ENCODE measurements around the gene MAST4.

The MAST4 gene

GRCh38 chr5:66840511-66841013 is 244.4 kb downstream of the MAST4 start:
- Histone ChIP-seq H3K4me1 (ENCODE audit: control insufficient read depth, insufficient read depth, low read length) (no peaks in the 10 kb centered on the region), H3K27ac (ENCODE audit: extremely low read depth, low read depth, low read length) (no peak overlapping the region), H3K36me3 (ENCODE audit: control insufficient read depth in 2 of 2, insufficient read depth in 1 of 2, low read length in 2 of 2) (no peaks in the 10 kb centered on the region), H3K4me3 (ENCODE audit: low read depth, low read length) (no peak overlapping the region), H3K9me3 (ENCODE audit: control insufficient read depth, insufficient read depth, low read depth, low read length) (no peaks in the 10 kb centered on the region)
- TF ChIP-seq ZNF398 (tag by site-specific recombination; IDR thresholded peaks at IDR 0.05) (0 out of 2 replicates have a peak, but pooled peaks have one; percentile 12), ZSCAN4 (tag by site-specific recombination; IDR thresholded peaks at IDR 0.05) (no peak)
- CTCF ChIA-PET: interaction anchor here (0.6 to 0.8 kb wide), 2 partner anchors 26 to 652 kb away, joined by 3 read pairs; no protein-coding TSS in a partner anchor
- POLR2A ChIA-PET: no interaction called here

GRCh38 chr5:66841264-66841663 is 245.1 kb downstream of the MAST4 start:
- CTCF ChIA-PET: interaction anchor here (0.7 kb wide), 1 partner anchor 23 kb away, joined by 3 read pairs; no protein-coding TSS in a partner anchor
- Histone ChIP-seq H3K36me3 (ENCODE audit: control insufficient read depth in 2 of 2, insufficient read depth in 1 of 2, low read length in 2 of 2) (no peaks in the 10 kb centered on the region), H3K9me3 (ENCODE audit: control insufficient read depth, insufficient read depth, low read depth, low read length) (no peaks in the 10 kb centered on the region), H3K4me1 (ENCODE audit: control insufficient read depth, insufficient read depth, low read length) (no peaks in the 10 kb centered on the region), H3K4me3 (ENCODE audit: low read depth, low read length) (no peak overlapping the region), H3K27ac (ENCODE audit: extremely low read depth, low read depth, low read length) (no peak overlapping the region)
- POLR2A ChIA-PET: no interaction called here
- TF ChIP-seq WT1 (tag by site-specific recombination; IDR thresholded peaks at IDR 0.05) (no peak), ZNF18 (tag by site-specific recombination; IDR thresholded peaks at IDR 0.05) (no peak), ZNF785 (tag by site-specific recombination; IDR thresholded peaks at IDR 0.05) (no peak), ZNF248 (tag by site-specific recombination; IDR thresholded peaks at IDR 0.05) (no peak), ZEB2 (tag by site-specific recombination; IDR thresholded peaks at IDR 0.05) (no peak), ZNF664 (tag by site-specific recombination; IDR thresholded peaks at IDR 0.05) (no peak), PRDM4 (tag by site-specific recombination; IDR thresholded peaks at IDR 0.05) (no peak), KLF1 (tag by site-specific recombination; IDR thresholded peaks at IDR 0.05) (no peak), ATF2 (tag by site-specific recombination; IDR thresholded peaks at IDR 0.05; ENCODE audit: low read depth) (no peak)

GRCh38 chr5:66842540-66842939 is 246.3 kb downstream of the MAST4 start:
- no peaks in the 10 kb centered on the region for H3K36me3 ChIP-seq (ENCODE audit: control insufficient read depth in 2 of 2, insufficient read depth in 1 of 2, low read length in 2 of 2)
- H3K9me3 ChIP-seq (ENCODE audit: control insufficient read depth, insufficient read depth, low read depth, low read length): no peaks in the 10 kb centered on the region
- H3K4me3 ChIP-seq (ENCODE audit: low read depth, low read length): no peak overlapping the region
- ChIA-PET POLR2A (no interaction called here), CTCF (no interaction called here)
- H3K27ac ChIP-seq (ENCODE audit: extremely low read depth, low read depth, low read length): no peak overlapping the region
- H3K4me1 ChIP-seq (ENCODE audit: control insufficient read depth, insufficient read depth, low read length): no peaks in the 10 kb centered on the region
- no peak for TF ChIP-seq KLF9 (tag by site-specific recombination; IDR thresholded peaks at IDR 0.05; ENCODE audit: low read depth)
- TF ChIP-seq ZFP69B (tag by site-specific recombination; IDR thresholded peaks at IDR 0.05): no peak
- no peak for TF ChIP-seq ZNF488 (tag by site-specific recombination; IDR thresholded peaks at IDR 0.05)
- no peak for TF ChIP-seq PRDM10 (tag by site-specific recombination; IDR thresholded peaks at IDR 0.05)
- TF ChIP-seq ZIC2 (tag by site-specific recombination; IDR thresholded peaks at IDR 0.05): no peak
- no peak for TF ChIP-seq ZNF664 (tag by site-specific recombination; IDR thresholded peaks at IDR 0.05)
- TF ChIP-seq ZNF274 (IDR thresholded peaks at IDR 0.05; ENCODE audit: low read length): no peak
- TF ChIP-seq ZNF274 (tag by site-specific recombination; IDR thresholded peaks at IDR 0.05; ENCODE audit: borderline replicate concordance): no peak
